ENCODE data around the gene C3.

The C3 gene

DNA sequence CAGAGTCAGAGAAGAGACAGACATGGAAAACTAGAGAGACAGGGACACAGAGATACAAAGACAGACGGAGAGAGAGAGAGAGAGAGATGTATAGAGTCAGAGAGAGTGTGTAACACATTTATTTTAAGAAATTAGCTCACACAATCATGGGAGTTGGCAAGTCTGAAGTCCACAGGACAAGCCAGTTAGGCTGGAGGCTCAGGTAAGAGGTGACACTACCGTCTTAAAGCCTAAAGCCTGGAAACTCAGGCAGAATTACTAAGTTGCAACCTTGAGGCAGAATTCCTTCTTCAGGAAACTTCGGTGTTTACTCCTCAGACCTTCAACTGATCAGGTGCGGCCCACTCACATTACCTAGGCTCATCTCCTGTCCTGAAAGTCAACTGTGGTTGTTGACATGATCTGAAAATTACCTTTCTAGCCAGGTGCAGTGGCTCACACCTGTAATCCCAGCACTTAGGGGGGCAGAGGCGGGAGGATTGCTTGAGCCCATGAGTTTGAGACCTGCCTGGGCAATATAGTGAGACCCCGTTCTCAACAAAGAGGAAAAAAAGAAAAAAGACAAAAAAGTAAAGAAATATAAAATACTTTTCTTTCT lies 47.7 kb downstream of the C3 start:
- Histone ChIP-seq H3K27me3 (replicated peaks; ENCODE audit: control insufficient read depth, insufficient read depth, low read length) (no peaks in the 10 kb centered on the region), H3K4me3 (replicated peaks; ENCODE audit: low read depth, low read length) (no peak overlapping the region), H3K36me3 (ENCODE audit: control insufficient read depth, insufficient read depth, low read length) (no peaks in the 10 kb centered on the region)
- TF ChIP-seq, protein P1, sequence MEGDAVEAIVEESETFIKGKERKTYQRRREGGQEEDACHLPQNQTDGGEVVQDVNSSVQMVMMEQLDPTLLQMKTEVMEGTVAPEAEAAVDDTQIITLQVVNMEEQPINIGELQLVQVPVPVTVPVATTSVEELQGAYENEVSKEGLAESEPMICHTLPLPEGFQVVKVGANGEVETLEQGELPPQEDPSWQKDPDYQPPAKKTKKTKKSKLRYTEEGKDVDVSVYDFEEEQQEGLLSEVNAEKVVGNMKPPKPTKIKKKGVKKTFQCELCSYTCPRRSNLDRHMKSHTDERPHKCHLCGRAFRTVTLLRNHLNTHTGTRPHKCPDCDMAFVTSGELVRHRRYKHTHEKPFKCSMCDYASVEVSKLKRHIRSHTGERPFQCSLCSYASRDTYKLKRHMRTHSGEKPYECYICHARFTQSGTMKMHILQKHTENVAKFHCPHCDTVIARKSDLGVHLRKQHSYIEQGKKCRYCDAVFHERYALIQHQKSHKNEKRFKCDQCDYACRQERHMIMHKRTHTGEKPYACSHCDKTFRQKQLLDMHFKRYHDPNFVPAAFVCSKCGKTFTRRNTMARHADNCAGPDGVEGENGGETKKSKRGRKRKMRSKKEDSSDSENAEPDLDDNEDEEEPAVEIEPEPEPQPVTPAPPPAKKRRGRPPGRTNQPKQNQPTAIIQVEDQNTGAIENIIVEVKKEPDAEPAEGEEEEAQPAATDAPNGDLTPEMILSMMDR (IDR thresholded peaks at IDR 0.05; ENCODE audit: insufficient read depth, low read length, poor library complexity, severe bottlenecking): no peak
- DNase-seq (ENCODE audit: extremely low read depth, insufficient read length): no peak

- Histone ChIP-seq H3K27me3 (replicated peaks; ENCODE audit: control insufficient read depth, insufficient read depth, low read length) (no peaks in the 10 kb centered on the region), H3K36me3 (ENCODE audit: control insufficient read depth, insufficient read depth, low read length) (peaks cover 3% of the 10 kb centered on the region), H3K4me3 (replicated peaks; ENCODE audit: low read depth, low read length) (no peak overlapping the region)
- no peak for DNase-seq (ENCODE audit: extremely low read depth, insufficient read length)
- TF ChIP-seq, protein P1 (IDR thresholded peaks at IDR 0.05; ENCODE audit: insufficient read depth, low read length, poor library complexity, severe bottlenecking): no peak
Measured at GRCh38 chr19:6671960-6672359, 48.5 kb downstream of the C3 start.

GRCh38 chr19:6668691-6669090 lies 51.8 kb downstream of the C3 start:
- TF ChIP-seq, protein P1 (IDR thresholded peaks at IDR 0.05; ENCODE audit: insufficient read depth, low read length, poor library complexity, severe bottlenecking): no peak
- DNase-seq (ENCODE audit: extremely low read depth, insufficient read length): no peak
- no peaks in the 10 kb centered on the region for H3K27me3 ChIP-seq (replicated peaks; ENCODE audit: control insufficient read depth, insufficient read depth, low read length)
- peaks cover 11% of the 10 kb centered on the region for H3K36me3 ChIP-seq (ENCODE audit: control insufficient read depth, insufficient read depth, low read length)
- peak overlapping the region; percentile 89 for H3K4me3 ChIP-seq (replicated peaks; ENCODE audit: low read depth, low read length)

- no peak for DNase-seq (ENCODE audit: extremely low read depth, insufficient read length)
Measured at GRCh38 chr19:6667114-6667627, 53.3 kb downstream of the C3 start.

GRCh38 chr19:6664916-6665315 lies 55.5 kb downstream of the C3 start:
- Histone ChIP-seq H3K36me3 (ENCODE audit: control insufficient read depth, insufficient read depth, low read length) (peaks cover 11% of the 10 kb centered on the region), H3K27me3 (replicated peaks; ENCODE audit: control insufficient read depth, insufficient read depth, low read length) (no peaks in the 10 kb centered on the region), H3K4me3 (replicated peaks; ENCODE audit: low read depth, low read length) (no peak overlapping the region)
- no peak for DNase-seq (ENCODE audit: extremely low read depth, insufficient read length)
- TF ChIP-seq, protein P1 (IDR thresholded peaks at IDR 0.05; ENCODE audit: insufficient read depth, low read length, poor library complexity, severe bottlenecking): no peak

More at GRCh38 chr19:6667114-6667627, 53.3 kb downstream of the C3 start:
- H3K27me3 ChIP-seq (replicated peaks; ENCODE audit: control insufficient read depth, insufficient read depth, low read length): no peaks in the 10 kb centered on the region
- H3K36me3 ChIP-seq (ENCODE audit: control insufficient read depth, insufficient read depth, low read length): peaks cover 11% of the 10 kb centered on the region
- peak overlapping the region; percentile 18; the same call in 1 of the 2 replicates for H3K4me3 ChIP-seq (replicated peaks; ENCODE audit: low read depth, low read length)
- TF ChIP-seq, protein P1 (IDR thresholded peaks at IDR 0.05; ENCODE audit: insufficient read depth, low read length, poor library complexity, severe bottlenecking): no peak

Measured in GM06990 (cell line).